ENCODE results near the gene PID1.

Gene PID1

GRCh38 chr2:229270551-229271410 lies at the start of gene PID1:
PID1 (minus strand) TSS chr2:229271287; CDS start chr2:229271043, 244 bp downstream.
- Histone ChIP-seq H3K36me3 (replicated peaks) (no peaks in the 10 kb centered on the region), H3K27ac (no peak within 1 kb of the TSS), H3K27me3 (replicated peaks) (no peaks in the 10 kb centered on the region), H3K4me3 (ENCODE audit: low read depth, low read length) (peak within 1 kb of the TSS; percentile 64)
- DNase-seq: no peak
- TF ChIP-seq CTCF (IDR thresholded peaks at IDR 0.05; ENCODE audit: low read depth, low read length, missing control alignments): no peak
- in situ Hi-C loops (cut with HindIII; ENCODE audit: low pct_ligation_motif_present, low sequenced_read_pairs): no loop called here

DNA sequence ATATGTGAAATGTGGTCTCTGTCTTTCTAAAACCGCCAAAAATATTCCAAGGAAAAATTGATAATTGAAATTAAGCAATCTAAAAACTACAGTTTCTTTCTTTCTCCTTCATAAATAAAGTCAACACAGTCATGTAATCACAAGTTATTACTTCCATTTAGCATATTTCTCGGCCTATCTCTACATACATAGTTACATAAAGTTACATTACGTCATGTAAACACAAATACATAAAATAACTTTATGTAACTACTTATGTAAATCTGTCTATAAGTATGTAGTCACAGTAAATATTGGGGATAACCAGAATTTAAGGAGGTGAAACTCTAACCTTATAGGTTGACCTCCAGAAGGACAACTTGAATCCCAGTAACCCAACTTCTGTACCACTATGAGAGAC lies 48.5 kb upstream of the PID1 start:
- no peak for DNase-seq
- no peak for TF ChIP-seq CTCF (IDR thresholded peaks at IDR 0.05; ENCODE audit: low read depth, low read length, missing control alignments)
- H3K27ac ChIP-seq: no peak overlapping the region
- H3K4me3 ChIP-seq (ENCODE audit: low read depth, low read length): no peak overlapping the region
- in situ Hi-C loops (cut with HindIII; ENCODE audit: low pct_ligation_motif_present, low sequenced_read_pairs): no loop called here
- no peaks in the 10 kb centered on the region for H3K36me3 ChIP-seq (replicated peaks)
- no peaks in the 10 kb centered on the region for H3K27me3 ChIP-seq (replicated peaks)

- Histone ChIP-seq H3K27me3 (replicated peaks) (no peaks in the 10 kb centered on the region), H3K4me3 (ENCODE audit: low read depth, low read length) (no peak overlapping the region), H3K36me3 (replicated peaks) (no peaks in the 10 kb centered on the region), H3K27ac (no peak overlapping the region)
- no peak for TF ChIP-seq CTCF (IDR thresholded peaks at IDR 0.05; ENCODE audit: low read depth, low read length, missing control alignments)
- in situ Hi-C loops (cut with HindIII; ENCODE audit: low pct_ligation_motif_present, low sequenced_read_pairs): no loop called here
- no peak for DNase-seq
Measured at GRCh38 chr2:229314117-229314516, 43.0 kb upstream of the PID1 start.

- in situ Hi-C loops (cut with HindIII; ENCODE audit: low pct_ligation_motif_present, low sequenced_read_pairs): no loop called here
- TF ChIP-seq CTCF (IDR thresholded peaks at IDR 0.05; ENCODE audit: low read depth, low read length, missing control alignments): no peak
- DNase-seq: peak; percentile 9
- no peaks in the 10 kb centered on the region for H3K36me3 ChIP-seq (replicated peaks)
- H3K27me3 ChIP-seq (replicated peaks): no peaks in the 10 kb centered on the region
- H3K4me3 ChIP-seq (ENCODE audit: low read depth, low read length): no peak overlapping the region
- H3K27ac ChIP-seq: no peak overlapping the region
Measured at GRCh38 chr2:229313591-229313990, 42.5 kb upstream of the PID1 start.

DNA sequence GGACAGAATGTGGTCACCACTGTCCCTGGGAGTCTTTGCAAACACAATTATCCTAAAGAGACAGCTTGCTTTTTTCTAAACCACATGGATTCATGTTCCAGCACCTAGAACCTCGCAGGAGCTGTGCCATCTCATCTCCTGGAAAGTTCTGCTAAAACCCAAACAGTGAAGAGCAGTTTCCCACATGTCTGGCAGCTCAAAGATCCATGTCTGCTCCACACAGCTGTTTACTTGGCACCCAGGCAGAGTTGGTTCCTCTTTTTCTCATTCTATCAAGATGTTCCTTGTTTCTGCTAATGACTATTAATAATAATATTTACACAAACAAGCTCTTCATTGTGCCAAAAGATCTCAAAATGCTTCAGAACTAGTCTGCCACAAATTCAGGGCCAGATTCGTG lies 30.1 kb upstream of the PID1 start:
- no peaks in the 10 kb centered on the region for H3K27me3 ChIP-seq (replicated peaks)
- H3K27ac ChIP-seq: no peak overlapping the region
- in situ Hi-C loops (cut with HindIII; ENCODE audit: low pct_ligation_motif_present, low sequenced_read_pairs): no loop called here
- no peak for TF ChIP-seq CTCF (IDR thresholded peaks at IDR 0.05; ENCODE audit: low read depth, low read length, missing control alignments)
- H3K36me3 ChIP-seq (replicated peaks): no peaks in the 10 kb centered on the region
- H3K4me3 ChIP-seq (ENCODE audit: low read depth, low read length): no peak overlapping the region
- no peak for DNase-seq

DNA sequence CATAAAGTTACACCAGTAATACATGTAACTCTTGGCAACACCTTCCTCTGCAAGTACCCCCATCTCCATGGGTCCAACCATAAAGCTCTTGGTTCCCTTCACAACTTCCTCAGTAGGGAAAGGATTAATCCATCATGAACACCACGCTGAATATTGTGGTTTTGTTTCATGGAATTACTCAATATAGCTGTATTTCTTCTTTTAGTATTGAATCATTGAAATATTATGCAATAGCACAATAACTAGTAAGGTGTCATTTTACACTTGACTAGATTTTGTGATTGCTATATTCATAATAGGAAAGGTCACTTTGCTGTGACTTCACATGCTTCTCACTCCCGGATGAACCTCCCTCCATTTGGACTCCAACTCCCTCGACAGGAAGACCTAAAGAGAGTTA lies 29.7 kb upstream of the PID1 start:
- no peak overlapping the region for H3K27ac ChIP-seq
- no peaks in the 10 kb centered on the region for H3K27me3 ChIP-seq (replicated peaks)
- in situ Hi-C loops (cut with HindIII; ENCODE audit: low pct_ligation_motif_present, low sequenced_read_pairs): no loop called here
- TF ChIP-seq CTCF (IDR thresholded peaks at IDR 0.05; ENCODE audit: low read depth, low read length, missing control alignments): no peak
- DNase-seq: no peak
- no peak overlapping the region for H3K4me3 ChIP-seq (ENCODE audit: low read depth, low read length)
- no peaks in the 10 kb centered on the region for H3K36me3 ChIP-seq (replicated peaks)
